Transverse colon (tissue), 4 donors: ENCODE data around the gene CACNG5. TPM values are rescaled to one million over a fixed set of nuclear protein-coding genes. Genes with fewer than 3 reads are reported as not detected.

Experiments
- DNase-seq: peaks from one replicate; pipeline ENCODE4 v3.0.0-alpha.2; 2019
- H3K27ac ChIP-seq, 4 donors: fragments of 200-600 bp; sonication (generic); 2 replicates each; pipeline ENCODE4 v1.5.1; 2016 to 2018; ENCODE audit warnings: inconsistent platforms in 4 of 4
- H3K27me3 ChIP-seq: fragments of 200-600 bp; sonication (generic); 2 replicates; pipeline ENCODE4 v1.5.1; 2017; ENCODE audit warnings: inconsistent platforms
- H3K36me3 ChIP-seq, 4 donors: fragments of 200-600 bp; sonication (generic); 2 replicates each; pipeline ENCODE4 v1.5.1; 2017 to 2019; ENCODE audit warnings: inconsistent platforms in 4 of 4
- H3K4me1 ChIP-seq, 4 donors: fragments of 200-600 bp; sonication (generic); 2 replicates each; pipeline ENCODE4 v1.5.1; 2017 to 2020; ENCODE audit warnings: inconsistent platforms in 4 of 4
- H3K4me3 ChIP-seq, 4 donors: fragments of 200-600 bp; sonication (generic); 1 replicate in 1 of 4; 2 replicates in 3 of 4; pipeline versions ENCODE4 v1.5.1 to v1.6.1; 2017 to 2019; ENCODE audit warnings: inconsistent platforms in 4 of 4
- H3K9me3 ChIP-seq, 2 donors: fragments of 200-600 bp; sonication (generic); 2 replicates each; pipeline ENCODE4 v1.5.1; 2017 to 2019; ENCODE audit warnings: inconsistent platforms in 2 of 2
- CTCF ChIP-seq, 5 experiments: fragments of 200-600 bp in 3 of 5; fragments of 450-650 bp in 2 of 5; sonication (generic) in 3 of 5; IDR thresholded peaks; 1 replicate in 2 of 5; 2 replicates in 3 of 5; pipeline ENCODE4 v1.5.1; 2016 to 2017; ENCODE audit warnings: antibody characterized with exemption in 5 of 5, inconsistent platforms in 3 of 5, mild to moderate bottlenecking in 2 of 5, moderate library complexity in 1 of 5
- EP300 ChIP-seq: sonication (generic); formaldehyde crosslinking; IDR thresholded peaks from one replicate; pipeline ENCODE4 v1.6.1; 2017; ENCODE audit warnings: antibody characterized with exemption, low read depth
- POLR2A ChIP-seq: fragments of 450-650 bp; IDR thresholded peaks from one replicate; pipeline ENCODE4 v1.6.1; 2016; ENCODE audit warnings: antibody characterized with exemption, mild to moderate bottlenecking, moderate library complexity
- POLR2AphosphoS5 ChIP-seq, 3 donors: sonication (generic); formaldehyde crosslinking; IDR thresholded peaks; one replicate each; pipeline ENCODE4 v1.6.1; 2016; ENCODE audit warnings: antibody characterized with exemption in 3 of 3
- WGBS, 2 donors: methylation state at CpG; one replicate each; pipeline ENCODE4 v1.1.5; 2018; ENCODE audit warnings: low coverage in 1 of 2; 5-methylcytosine and 5-hydroxymethylcytosine counted together
- in situ Hi-C, 4 donors: fragments of 200-750 bp; cut with MboI; loops; one replicate each; pipeline versions ENCODE4 v1.15.0 to v1.15.1; 2017; ENCODE audit warnings: low sequenced_read_pairs in 3 of 4, low pct_ligation_motif_present in 1 of 4, low pct_unique_long_range_greater_than_20kb in 1 of 4
- intact Hi-C: fragments of 100-400 bp; cut with DNase I; formaldehyde crosslinking; loops from one replicate; pipeline ENCODE4 v1.15.1; 2023; ENCODE audit warnings: low total_unique reads
- total RNA-seq, 4 donors: library from RNA; depleted of rRNA; stranded (reverse); fragments of >200 nt; gene quantifications; one replicate each; pipeline ENCODE4 v1.1.0, GENCODE V29; 2016

Gene CACNG5
- total RNA-seq, 4 donors from 2014 or later, result 0.32 TPM; not detected in 3

- no peak overlapping the region for H3K27ac ChIP-seq
- no peaks in the 10 kb centered on the region for H3K27me3 ChIP-seq
- WGBS, 2 donors, result 85% methylated on average over 12 of the region's 12 CpGs; no CpG with 5 or more reads in 1 of the 2 donors
- H3K36me3 ChIP-seq, result no peaks in the 10 kb centered on the region
- in situ Hi-C loops, result no loop called here
- no peak for DNase-seq
- no peak overlapping the region for H3K4me3 ChIP-seq
- TF ChIP-seq POLR2AphosphoS5 (IDR thresholded peaks at IDR 0.05) (no peak), EP300 (no peak)
- H3K4me1 ChIP-seq, result no peaks in the 10 kb centered on the region
- H3K9me3 ChIP-seq, result peaks cover 0 to 8% of the 10 kb centered on the region in 2 donors
- intact Hi-C loops, result no loop called here
Observed at GRCh38 chr17:66858226-66859083, 23.5 kb downstream of the CACNG5 start.

DNA sequence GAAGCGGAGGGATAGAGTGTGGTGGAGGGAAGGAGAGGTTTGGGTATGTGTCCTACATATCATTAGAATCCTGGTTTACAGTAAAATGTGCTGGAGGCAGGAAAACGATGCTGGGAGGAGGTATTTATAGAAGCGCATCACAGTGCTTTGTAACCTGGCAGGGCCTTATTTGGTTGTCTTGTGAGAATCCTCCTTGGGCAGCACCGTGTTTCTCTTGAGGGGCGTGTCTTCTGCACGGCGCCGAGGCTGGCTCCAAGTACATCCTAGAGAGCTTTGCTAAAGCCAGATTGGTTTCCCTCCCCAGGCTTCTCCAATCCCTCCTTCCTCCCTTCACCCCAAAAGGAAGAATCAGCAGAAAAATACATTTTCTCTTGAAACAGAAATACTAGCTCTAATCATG is 24.4 kb downstream of the CACNG5 start:
- no peak overlapping the region for H3K27ac ChIP-seq
- H3K4me1 ChIP-seq, result no peaks in the 10 kb centered on the region
- intact Hi-C loops (no loop called here), in situ Hi-C loops (no loop called here)
- H3K36me3 ChIP-seq, result no peaks in the 10 kb centered on the region
- peaks cover 0 to 8% of the 10 kb centered on the region in 2 donors for H3K9me3 ChIP-seq
- no peak for DNase-seq
- H3K4me3 ChIP-seq, result no peak overlapping the region
- no peaks in the 10 kb centered on the region for H3K27me3 ChIP-seq
- TF ChIP-seq EP300, result no peak
- TF ChIP-seq CTCF (IDR thresholded peaks at IDR 0.05), result no peak
- no peak for TF ChIP-seq POLR2A
- no peak for TF ChIP-seq POLR2AphosphoS5 (IDR thresholded peaks at IDR 0.05)
- 79 to 100% methylated on average over 1 to 8 of the region's 8 CpGs for WGBS, 2 donors

DNA sequence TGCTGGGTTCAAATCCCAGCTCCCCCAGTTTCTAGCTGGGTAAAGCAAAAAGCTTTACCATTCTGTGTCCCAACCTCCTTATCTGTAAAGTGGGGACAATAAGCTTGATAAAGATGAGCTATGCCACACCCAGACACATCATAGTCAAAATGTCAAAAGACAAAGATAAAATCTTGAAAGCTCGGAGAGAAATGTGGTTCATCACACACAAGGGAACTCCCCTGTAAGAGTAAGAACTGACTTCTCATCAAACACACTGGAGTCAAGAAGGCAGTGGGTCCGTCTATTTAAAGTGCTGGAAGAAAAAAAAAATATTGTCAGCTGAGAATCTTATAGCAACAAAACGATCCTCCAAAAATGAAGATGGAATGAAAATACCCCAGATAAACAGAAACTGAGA is 25.3 kb downstream of the CACNG5 start:
- TF ChIP-seq CTCF (IDR thresholded peaks at IDR 0.05) (no peak), POLR2AphosphoS5 (IDR thresholded peaks at IDR 0.05) (no peak), POLR2A (no peak), EP300 (no peak)
- Histone ChIP-seq H3K27me3 (no peaks in the 10 kb centered on the region), H3K4me1 (no peaks in the 10 kb centered on the region), H3K27ac (no peak overlapping the region), H3K36me3 (no peaks in the 10 kb centered on the region), H3K9me3 (no peaks in the 10 kb centered on the region), H3K4me3 (no peak overlapping the region)
- in situ Hi-C loops, result no loop called here
- intact Hi-C loops, result no loop called here
- 59 to 62% methylated on average over 3 of the region's 3 CpGs for WGBS, 2 donors
- DNase-seq, result no peak

DNA sequence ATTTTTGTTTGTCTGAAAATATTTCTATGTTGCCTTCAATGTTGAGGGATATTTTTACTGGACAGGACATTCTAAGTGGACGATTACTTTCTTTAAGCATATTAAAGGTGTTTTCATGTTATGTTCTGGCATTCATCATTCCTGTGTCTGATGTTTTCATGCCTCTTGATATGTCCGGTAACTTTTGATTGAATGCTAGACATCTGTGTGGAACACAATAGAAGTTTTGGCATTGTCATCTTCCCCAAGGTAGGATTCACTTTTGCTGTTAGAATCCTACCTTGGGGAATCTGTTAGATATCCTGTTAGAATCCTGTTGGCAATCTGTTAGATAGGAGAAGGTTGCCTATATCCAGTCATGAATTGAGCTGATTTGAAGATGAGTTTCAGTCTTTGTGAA is 28.9 kb downstream of the CACNG5 start:
- DNase-seq, result no peak
- TF ChIP-seq CTCF (IDR thresholded peaks at IDR 0.05) (no peak), EP300 (no peak), POLR2A (no peak), POLR2AphosphoS5 (IDR thresholded peaks at IDR 0.05) (no peak)
- H3K4me3 ChIP-seq, result no peak overlapping the region
- no peaks in the 10 kb centered on the region for H3K36me3 ChIP-seq
- no peaks in the 10 kb centered on the region for H3K4me1 ChIP-seq
- no peaks in the 10 kb centered on the region for H3K27me3 ChIP-seq
- WGBS, 2 donors, result 89% methylated on average over 2 of the region's 2 CpGs; no CpG with 5 or more reads in 1 of the 2 donors
- H3K9me3 ChIP-seq, result peaks cover 0 to 7% of the 10 kb centered on the region in 2 donors
- intact Hi-C loops, result no loop called here
- in situ Hi-C loops, result no loop called here
- H3K27ac ChIP-seq, result no peak overlapping the region
